GM15510 (cell line): ENCODE data around the gene KRTCAP2.

Experiments
- POLR2A ChIP-seq: IDR thresholded peaks from 3 replicates; pipeline ENCODE4 v1.6.1; 2011; ENCODE audit warnings: borderline replicate concordance; ENCODE audit not compliant: insufficient read length; ENCODE audit errors: extremely low read depth

KRTCAP2 gene

DNA sequence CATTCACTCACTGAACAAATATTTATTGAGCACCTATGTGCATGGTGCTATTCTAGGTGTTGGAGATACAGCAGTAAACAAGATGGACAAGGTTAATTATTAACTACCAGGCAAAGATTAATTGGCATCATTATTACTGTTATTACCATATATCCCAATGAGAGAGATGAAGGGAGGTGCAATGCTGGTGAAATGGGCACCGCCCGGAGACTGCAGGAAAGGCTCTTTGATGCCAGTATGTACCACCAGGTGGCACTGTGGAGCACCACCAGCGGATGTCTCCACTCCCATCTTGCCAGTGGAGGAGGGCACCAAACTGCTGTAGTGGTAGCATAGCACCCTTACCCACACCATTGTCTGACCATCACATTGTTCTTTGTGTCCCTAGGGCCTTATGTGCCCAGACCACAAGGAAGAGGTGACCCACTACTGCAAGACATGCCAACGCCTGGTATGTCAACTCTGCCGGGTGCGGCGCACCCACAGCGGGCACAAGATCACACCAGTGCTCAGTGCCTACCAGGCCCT lies 3.5 kb upstream of the KRTCAP2 start:
- no peak for TF ChIP-seq POLR2A

DNA sequence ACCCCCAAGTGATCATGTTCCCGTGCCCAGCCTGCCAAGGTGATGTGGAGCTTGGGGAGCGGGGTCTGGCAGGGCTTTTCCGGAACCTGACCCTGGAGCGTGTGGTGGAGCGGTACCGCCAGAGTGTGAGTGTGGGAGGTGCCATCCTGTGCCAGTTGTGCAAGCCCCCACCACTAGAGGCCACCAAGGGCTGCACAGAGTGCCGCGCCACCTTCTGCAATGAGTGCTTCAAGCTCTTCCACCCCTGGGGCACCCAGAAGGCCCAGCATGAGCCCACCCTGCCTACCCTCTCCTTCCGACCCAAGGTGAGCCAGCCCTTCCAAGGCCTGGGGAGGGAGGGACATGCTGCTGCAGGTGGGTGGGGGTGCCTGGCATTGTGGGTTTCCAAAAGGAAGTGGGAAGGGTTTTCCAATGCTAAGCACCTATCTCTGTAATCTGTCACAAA lies 2.8 kb upstream of the KRTCAP2 start:
- TF ChIP-seq POLR2A: no peak

DNA sequence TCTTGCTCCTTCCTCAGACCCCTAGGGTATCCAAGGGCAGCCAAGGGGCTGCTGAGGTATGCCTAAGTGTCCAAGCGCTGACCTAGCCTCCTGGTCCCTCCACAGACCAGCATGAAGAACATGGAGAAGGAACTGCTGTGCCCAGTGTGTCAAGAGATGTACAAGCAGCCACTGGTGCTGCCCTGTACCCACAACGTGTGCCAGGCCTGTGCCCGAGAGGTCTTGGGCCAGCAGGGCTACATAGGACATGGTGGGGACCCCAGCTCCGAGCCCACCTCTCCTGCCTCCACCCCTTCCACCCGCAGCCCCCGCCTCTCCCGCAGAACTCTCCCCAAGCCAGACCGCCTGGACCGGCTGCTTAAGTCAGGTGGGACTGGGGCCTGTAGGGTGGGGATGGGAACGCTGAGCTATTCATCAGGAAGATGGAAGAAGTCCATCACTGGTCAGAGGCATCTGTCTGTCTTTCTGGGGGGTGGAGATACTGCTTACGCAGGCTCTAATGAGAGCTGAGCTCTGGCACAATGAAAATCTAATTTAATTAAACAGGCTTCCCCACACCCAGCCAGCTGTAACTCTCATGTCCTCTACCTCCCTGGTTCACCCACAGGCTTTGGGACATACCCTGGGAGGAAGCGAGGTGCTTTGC lies 2.3 kb upstream of the KRTCAP2 start:
- TF ChIP-seq POLR2A: no peak

DNA sequence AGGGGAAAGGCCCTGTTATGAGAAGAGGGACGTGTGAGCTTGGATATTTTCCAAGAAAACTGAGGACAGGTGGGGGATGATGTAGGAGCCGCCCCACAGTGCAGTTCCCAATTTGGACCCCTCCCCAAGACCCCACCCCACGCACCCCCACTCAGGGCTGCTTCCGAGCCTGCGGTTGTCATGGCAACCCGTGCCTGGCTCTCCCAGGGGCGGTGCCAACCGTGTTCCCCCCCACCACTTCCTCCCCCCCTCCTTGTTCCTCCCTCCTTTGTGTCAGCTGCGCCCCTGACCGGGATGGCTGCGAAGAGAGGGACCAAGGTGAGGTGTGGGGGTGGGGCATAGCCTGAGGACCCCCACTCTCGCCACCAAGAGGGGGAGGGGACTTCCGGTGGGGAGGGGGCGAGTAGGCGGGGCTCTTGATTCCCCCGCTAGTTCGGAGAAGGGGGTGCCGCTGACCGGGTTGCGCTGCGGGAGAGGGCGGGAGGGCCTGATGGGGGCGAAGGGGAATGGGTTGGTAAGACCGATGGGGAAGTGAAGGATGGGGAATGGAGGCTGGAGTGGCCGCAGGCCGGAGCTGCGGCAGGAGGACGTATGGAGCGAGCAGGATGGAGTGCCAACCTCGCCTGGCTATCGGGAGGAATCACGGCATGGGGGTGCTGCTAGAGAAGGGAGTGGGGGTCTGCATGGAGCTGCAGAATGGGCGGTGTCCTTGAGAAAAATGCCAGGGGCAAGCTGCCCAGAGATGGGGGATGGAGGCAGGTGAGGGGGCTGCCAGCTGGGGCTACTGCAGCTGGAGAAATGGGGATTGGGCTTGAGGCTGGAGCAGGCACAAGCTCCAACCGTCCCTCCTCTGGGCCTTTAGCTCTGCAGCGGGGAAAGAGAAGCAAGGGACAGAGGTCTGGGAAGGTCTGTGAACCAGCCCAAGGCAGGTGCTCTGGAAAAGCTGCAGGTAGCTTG lies 1.5 kb upstream of the KRTCAP2 start:
- TF ChIP-seq POLR2A: no peak

DNA sequence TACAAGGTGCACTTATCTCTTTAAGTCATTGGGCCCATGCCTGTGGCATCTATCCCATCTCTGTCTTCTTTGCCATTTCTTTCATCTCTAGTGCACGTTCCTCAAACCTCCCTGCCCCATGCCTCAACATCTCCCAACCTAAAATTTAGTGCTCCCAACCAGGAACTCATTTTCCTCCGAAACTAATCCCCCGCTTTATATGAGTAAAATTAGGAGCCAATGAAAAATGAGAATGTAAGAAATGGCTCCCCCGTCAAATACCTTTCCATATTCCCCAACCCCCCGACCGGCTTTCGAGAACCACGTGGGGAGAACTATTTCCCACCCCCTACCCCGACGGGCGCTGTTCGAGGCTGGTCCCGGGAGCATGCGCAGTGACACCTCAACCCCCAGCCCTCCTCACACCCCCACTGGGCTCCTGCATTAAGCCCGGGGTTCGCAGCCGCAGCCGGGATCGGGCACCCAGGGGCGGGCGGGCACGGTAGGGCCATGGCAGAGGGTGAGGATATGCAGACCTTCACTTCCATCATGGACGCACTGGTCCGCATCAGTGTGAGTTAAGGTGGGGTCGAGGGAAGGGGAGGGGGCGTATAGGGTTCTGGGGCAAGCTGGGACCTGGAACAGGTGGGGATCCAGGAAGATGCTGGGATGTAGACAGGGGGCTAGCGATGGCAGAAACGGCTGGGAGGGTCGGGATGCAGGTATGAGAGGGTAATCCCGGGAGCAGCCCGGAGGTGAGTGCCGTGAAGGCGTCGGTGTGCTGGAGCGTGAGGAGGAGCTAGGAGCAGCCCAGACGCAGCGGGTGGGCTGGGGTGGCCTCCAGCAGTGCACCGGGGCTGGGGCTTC lies 597 bp upstream of the KRTCAP2 start, which contains the start of gene TRIM46:
TSS of gene TRIM46 (plus strand) at position 372 of the 846 bp plus-strand sequence. CDS start at position 490, 118 bp downstream.
- TF ChIP-seq POLR2A: no peak

DNA sequence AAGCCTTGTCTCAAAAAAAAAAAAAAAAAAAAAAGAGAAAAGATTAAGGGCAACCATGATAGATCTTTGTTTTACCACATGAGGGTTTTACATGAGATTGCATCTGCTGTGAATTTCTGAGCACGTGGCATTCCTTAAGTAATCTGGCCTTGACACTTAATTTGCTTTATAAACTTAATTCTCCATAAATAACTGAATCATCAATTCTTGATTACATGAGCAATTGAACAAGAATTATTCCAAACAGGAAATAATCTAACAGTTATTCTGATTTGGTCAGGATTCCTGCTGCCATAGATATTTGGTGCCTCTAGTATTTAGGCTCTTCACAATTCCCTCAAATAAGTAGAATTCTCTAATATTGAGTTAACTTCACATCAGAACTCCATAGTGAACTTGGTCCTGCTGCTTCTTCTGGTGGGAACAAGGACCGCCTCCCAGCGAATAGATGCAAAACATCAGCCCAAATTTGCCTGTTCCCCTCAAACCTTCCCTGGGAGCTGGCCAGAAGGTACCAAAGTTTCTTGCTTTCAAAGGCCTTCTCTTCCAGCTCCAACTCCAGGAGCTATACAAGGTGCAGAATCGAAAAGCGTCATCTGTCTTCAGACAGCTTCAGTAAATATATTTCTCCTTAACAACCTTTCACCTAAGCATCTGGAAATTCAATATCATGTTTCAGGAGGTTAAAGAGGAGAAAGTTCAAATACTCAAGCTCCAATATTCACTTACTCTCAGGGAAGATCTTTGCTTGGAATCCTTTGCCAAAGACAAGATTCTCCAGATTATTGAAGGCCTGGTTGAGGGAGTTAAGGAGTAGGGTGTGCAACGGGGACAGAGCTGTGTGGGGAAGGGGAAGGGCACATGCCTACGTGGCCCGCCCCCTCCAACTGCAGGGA lies 1.0 kb downstream of the KRTCAP2 start:
- TF ChIP-seq POLR2A: no peak

DNA sequence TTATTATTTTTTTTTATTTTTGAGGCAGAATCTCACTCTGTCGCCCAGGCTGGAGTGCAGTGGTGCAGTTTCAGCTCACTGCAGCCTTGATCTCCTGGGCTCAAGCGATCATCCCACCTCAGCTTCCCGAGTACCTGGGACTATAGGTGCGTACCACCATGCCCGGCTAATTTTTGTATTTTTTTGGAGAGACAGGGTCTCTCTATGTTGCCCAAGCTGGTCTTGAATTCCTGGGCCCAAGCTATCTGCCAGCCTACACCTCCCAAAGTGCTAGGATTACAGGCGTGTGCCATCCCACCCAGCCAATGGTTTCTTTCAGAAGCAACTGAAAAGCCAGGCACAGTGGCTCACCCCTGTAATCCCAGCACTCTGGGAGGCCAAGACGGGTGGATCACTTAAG lies 2.3 kb downstream of the KRTCAP2 start:
- TF ChIP-seq POLR2A: no peak

DNA sequence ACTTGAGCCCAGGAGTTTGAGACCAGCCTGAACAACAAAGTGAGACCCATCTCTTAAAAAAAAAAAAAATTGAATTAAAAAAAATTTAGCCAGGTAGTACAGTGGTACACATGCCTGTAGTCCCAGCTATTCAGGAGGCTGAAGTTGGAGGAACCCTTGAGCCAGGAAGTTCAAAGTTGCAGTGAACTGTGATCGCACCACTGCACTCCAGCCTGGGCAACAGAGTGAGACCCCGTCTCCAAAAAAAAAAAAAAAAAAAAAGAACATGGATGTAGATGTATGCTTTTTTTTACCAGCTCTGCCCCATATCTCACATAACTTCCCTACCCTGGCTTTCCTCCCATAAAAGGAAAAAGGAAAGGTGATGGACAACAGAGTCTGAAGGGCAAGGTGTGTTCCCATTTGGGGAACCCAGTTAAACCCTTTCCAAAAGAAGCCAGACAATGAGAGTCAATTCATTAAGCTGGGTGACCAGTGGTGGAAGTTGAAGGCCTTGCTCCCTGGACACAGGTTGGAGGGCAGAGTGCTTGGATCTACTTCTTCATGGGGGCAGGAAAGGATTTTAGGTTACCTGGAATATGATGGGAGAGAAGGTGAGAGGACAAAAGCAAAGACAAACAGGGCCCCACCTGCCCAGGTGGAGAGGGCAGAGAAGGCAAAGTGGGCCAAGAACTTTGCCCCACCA lies 2.9 kb downstream of the KRTCAP2 start:
- no peak for TF ChIP-seq POLR2A

DNA sequence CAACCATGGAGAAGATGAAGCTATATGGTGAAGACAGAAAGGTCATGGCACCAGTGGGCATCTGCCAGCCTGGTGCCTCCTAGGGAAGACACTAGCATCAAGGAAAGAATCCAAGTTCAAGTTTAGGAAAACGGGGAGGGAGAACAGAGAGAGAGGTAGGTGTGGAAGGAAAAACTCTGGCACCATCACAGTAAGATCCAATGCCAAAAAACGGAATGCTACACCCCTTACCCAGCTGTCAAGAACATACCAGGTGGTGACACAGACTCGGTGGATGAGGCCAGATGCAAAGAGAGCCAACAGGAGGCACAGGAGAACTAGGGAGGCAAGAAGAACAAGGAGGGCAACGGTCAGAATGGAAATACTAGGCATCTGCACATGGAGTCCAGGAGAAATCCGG lies 3.6 kb downstream of the KRTCAP2 start:
- TF ChIP-seq POLR2A: no peak

DNA sequence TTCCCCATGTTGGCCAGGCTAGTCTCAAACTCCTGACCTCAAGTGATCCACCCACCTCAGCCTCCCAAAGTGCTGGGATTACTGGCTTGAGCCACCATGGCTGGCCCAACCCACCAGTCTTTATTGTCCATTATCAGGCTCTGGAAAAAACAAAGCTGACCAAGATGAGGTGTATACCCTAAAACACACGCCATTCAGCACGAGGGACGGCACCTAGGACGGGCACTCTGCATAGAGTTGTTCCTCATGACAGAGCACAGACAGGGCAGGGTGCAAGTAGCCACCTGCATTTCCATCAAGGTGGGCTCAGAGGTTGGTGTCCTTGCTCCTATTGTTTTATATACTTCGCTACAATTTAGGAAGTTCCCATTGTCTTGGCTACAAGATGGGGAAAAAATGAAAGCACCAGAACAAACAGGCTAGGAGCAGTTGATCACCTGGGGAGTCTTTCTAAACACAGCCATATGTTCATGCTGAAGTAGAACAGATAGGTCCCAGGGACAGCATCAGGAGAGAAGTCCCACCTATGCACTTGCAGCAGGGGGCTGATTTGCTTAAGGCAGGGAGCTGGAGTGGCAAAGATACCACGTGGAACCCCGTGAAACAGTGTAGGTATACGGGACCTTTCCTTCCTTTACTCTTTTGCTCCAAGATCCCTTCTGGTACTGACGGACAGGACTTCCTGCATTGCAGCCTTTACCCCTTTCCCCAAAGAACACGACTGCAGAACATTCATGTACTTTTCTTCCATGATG lies 4.5 kb downstream of the KRTCAP2 start:
- no peak for TF ChIP-seq POLR2A

DNA sequence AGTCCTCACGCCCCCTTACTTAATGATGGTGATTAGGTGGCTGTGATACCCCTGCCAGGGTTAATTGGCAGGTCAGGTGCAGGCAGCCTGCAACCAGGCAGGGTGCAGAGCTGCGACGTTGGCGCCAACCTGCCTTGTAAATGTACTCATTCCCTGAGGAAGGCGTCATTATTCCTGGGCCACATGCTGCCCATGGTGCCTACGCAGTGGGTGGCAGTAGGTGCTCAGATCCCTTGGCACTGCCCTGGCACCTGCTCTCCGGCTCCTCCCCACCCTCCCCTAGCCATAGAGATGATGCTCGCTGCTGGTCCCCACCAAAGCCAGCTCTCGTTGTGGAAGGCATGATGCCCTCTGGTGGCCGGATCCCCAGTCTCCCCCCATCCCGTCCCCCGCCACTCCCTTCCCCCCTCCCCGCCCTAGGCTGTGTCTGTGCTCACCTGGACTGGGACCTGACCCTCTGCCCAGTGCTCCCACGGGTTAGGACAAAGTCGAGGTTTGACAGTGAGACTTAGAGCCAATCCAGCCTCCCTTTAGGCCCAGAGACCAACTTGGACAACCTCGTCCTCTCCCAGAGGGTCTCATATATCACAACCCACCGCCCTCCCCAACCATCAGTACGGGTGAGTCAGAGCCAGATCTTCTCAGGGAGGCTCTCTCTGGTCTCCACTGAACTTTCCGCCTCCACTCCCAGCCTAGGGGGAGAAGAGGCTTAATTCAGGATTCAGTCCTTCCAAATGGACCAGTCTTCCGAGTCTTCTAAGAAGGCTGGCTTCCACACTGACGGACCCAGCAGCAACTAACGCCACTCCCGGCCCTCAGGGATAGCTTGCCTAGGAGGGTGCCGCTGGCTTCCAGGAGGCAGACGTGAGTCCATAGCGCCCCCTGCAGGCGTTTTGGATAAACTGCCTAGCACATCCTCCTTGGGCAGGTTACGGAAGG lies 5.7 kb downstream of the KRTCAP2 start:
- TF ChIP-seq POLR2A: no peak
